AG10803 (cell line): ENCODE data around the gene ASB8.
A peak's percentile ranks its signal among the peaks of the same experiment; 100 is the strongest.

Experiments used
- DNase-seq: peaks from one replicate; pipeline ENCODE4 v3.0.0; 2010; ENCODE audit warnings: low read depth
- H3K4me3 ChIP-seq: 2 replicates; pipeline ENCODE4 v1.5.1; 2011; ENCODE audit warnings: mild to moderate bottlenecking, low read length, control low read depth
- TF ChIP-seq, protein P1 (sequence below): conservative IDR thresholded peaks from 2 replicates; pipeline ENCODE4 v1.5.1; 2011; ENCODE audit warnings: mild to moderate bottlenecking, low read length, control low read depth, inconsistent platforms

Gene ASB8

DNA sequence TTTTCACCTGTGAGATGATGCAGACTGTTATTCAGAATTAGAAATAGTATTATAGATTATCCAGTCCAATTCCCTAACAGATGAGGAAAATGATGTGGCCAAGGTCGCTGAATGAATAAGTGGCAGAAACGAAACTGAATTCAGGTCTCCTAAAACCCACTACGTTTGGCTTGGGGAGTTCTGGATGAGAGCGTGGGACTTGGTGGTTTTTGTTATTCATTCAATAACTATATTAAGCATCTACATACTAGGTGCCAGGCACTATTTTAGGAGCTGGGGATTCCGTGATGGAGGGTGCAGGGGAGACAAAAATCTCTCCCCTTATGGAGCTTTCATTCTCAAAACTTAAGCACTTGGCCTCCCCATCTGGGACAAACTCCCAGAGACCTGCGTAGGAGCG is 25.3 kb upstream of the ASB8 start:
- DNase-seq = no peak
- peak overlapping the region; percentile 77 for H3K4me3 ChIP-seq
- TF ChIP-seq, protein P1, sequence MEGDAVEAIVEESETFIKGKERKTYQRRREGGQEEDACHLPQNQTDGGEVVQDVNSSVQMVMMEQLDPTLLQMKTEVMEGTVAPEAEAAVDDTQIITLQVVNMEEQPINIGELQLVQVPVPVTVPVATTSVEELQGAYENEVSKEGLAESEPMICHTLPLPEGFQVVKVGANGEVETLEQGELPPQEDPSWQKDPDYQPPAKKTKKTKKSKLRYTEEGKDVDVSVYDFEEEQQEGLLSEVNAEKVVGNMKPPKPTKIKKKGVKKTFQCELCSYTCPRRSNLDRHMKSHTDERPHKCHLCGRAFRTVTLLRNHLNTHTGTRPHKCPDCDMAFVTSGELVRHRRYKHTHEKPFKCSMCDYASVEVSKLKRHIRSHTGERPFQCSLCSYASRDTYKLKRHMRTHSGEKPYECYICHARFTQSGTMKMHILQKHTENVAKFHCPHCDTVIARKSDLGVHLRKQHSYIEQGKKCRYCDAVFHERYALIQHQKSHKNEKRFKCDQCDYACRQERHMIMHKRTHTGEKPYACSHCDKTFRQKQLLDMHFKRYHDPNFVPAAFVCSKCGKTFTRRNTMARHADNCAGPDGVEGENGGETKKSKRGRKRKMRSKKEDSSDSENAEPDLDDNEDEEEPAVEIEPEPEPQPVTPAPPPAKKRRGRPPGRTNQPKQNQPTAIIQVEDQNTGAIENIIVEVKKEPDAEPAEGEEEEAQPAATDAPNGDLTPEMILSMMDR = no peak

GRCh38 chr12:48180857-48181495 is 23.7 kb upstream of the ASB8 start:
- DNase-seq = no peak
- TF ChIP-seq, protein P1 = no peak
- no peak overlapping the region for H3K4me3 ChIP-seq

- no peak for DNase-seq
- H3K4me3 ChIP-seq = no peak overlapping the region
- TF ChIP-seq, protein P1 = no peak
Observed at GRCh38 chr12:48180424-48180823, 23.1 kb upstream of the ASB8 start.

- no peak for DNase-seq
- TF ChIP-seq, protein P1 = no peak
- no peak overlapping the region for H3K4me3 ChIP-seq
Observed at GRCh38 chr12:48179466-48179865, 22.2 kb upstream of the ASB8 start.

GRCh38 chr12:48177982-48178381 is 20.7 kb upstream of the ASB8 start:
- H3K4me3 ChIP-seq = no peak overlapping the region
- TF ChIP-seq, protein P1 = no peak
- DNase-seq = no peak

DNA sequence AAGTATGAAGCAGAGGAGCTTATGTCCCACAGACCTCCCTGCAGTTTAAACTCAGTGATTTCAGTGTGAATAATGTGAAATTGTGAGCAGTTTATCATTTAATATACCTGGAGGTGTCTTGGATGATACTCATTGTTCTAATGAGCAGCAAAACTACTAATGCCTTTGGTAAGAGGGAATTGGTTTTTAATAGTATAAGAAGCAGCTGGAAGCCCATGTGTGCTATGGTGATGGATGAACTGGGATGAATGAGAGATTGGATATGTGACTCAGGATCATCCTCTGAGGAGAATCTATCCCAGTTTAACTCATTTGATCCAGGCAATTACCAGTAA is 19.1 kb upstream of the ASB8 start:
- no peak for DNase-seq
- no peak overlapping the region for H3K4me3 ChIP-seq
- TF ChIP-seq, protein P1 = no peak

GRCh38 chr12:48175613-48176416 is 18.5 kb upstream of the ASB8 start:
- H3K4me3 ChIP-seq = no peak overlapping the region; the same call in 1 of the 2 replicates
- DNase-seq = peak; percentile 48
- TF ChIP-seq, protein P1 = no peak
